Measurements from ENCODE around the gene HIF1AN. TPM values are rescaled to one million over a fixed set of nuclear protein-coding genes. Genes with fewer than 3 reads are reported as not detected.

HIF1AN gene
- total and polyA plus RNA-seq, 2 of the 8 experiments (the other 6 are each of a cell fraction or from before 2014, with no cell fraction given): 10.9 to 62.8 TPM

DNA sequence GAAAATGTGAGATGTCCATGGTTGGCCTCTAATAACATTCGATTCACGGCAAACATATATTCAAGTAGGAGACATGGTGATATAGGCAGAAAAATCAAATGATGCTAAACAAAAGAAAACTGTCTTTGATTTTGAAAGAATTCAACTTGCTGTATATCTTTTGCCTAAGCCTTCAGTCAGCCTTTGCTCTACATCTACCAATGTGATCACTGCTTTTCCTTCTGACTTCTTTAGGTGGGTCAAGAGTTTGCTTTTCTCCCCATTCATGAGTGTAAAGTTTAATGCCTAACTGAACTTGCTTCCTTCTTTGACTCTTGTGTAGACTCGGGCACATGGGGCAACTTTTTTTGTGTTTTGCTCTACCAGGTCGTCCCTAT is 417 bp upstream of the HIF1AN start (continued):
- TF ChIP-seq, protein P1, sequence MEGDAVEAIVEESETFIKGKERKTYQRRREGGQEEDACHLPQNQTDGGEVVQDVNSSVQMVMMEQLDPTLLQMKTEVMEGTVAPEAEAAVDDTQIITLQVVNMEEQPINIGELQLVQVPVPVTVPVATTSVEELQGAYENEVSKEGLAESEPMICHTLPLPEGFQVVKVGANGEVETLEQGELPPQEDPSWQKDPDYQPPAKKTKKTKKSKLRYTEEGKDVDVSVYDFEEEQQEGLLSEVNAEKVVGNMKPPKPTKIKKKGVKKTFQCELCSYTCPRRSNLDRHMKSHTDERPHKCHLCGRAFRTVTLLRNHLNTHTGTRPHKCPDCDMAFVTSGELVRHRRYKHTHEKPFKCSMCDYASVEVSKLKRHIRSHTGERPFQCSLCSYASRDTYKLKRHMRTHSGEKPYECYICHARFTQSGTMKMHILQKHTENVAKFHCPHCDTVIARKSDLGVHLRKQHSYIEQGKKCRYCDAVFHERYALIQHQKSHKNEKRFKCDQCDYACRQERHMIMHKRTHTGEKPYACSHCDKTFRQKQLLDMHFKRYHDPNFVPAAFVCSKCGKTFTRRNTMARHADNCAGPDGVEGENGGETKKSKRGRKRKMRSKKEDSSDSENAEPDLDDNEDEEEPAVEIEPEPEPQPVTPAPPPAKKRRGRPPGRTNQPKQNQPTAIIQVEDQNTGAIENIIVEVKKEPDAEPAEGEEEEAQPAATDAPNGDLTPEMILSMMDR (IDR thresholded peaks at IDR 0.05; ENCODE audit: control extremely low read depth in 1 of 3, insufficient read depth in 1 of 3, low read depth in 1 of 3, low read length in 3 of 3): no peak
- TF ChIP-seq EZH2 (IDR thresholded peaks at IDR 0.05; ENCODE audit: low read depth, low read length, severe bottlenecking) (no peak), KDM4A (IDR thresholded peaks at IDR 0.05; ENCODE audit: low read depth, low read length, severe bottlenecking) (no peak), HDAC2 (IDR thresholded peaks at IDR 0.05; ENCODE audit: borderline replicate concordance in 1 of 2, low read depth in 2 of 2, low read length in 2 of 2) (no peak), CREB1 (IDR thresholded peaks at IDR 0.05) (no peak), GABPA (IDR thresholded peaks at IDR 0.05; ENCODE audit: borderline replicate concordance, insufficient read depth, low read length) (no peak), SRF (IDR thresholded peaks at IDR 0.05; ENCODE audit: low read depth, low read length) (no peak), EP300 (IDR thresholded peaks at IDR 0.05; ENCODE audit: borderline replicate concordance in 1 of 2, low read depth in 2 of 2, low read length in 2 of 2) (no peak), CBX5 (IDR thresholded peaks at IDR 0.05; ENCODE audit: low read depth, low read length) (no peak), TCF12 (IDR thresholded peaks at IDR 0.05; ENCODE audit: low read depth, low read length) (no peak)

Measured in H1 (cell line).